ENCODE data around the gene KCNK2. TPM values are rescaled to one million over a fixed set of nuclear protein-coding genes. Genes with fewer than 3 reads are reported as not detected.

Gene KCNK2
- total and polyA plus RNA-seq, 10 of the 15 experiments (the other 5 are each of a cell fraction or from before 2014, with no cell fraction given): 0.04 to 0.13 (median 0.08) TPM; not detected in 4

DNA sequence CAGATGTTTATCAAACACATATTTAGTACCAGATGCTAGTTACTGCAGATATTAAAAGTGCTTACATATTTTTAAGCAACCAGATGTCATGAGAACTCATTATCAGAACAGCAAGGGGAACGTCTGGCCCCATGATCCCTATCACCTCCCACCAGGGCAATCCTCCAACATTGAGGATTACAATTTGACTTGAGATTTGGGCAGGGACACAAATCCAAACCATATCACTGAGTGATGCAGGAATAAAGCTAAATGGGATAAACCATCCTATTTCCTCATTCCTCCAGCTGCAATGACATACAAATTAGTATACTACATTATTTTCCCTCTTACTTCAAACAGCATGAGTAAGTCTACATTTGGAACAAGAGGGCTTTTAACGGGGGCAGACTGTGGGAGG lies 3.1 kb upstream of the KCNK2 start:
- TF ChIP-seq NRF1 (conservative IDR thresholded peaks at IDR 0.05; ENCODE audit: low read depth, low read length) (no peak), MTA3 (IDR thresholded peaks at IDR 0.05; ENCODE audit: borderline replicate concordance, low read length) (no peak), SREBF2 (IDR thresholded peaks at IDR 0.05; ENCODE audit: low read length) (no peak), ZNF384 (IDR thresholded peaks at IDR 0.05; ENCODE audit: borderline replicate concordance, low read depth, low read length) (no peak)
- no peak for DNase-seq (ENCODE audit: low read depth, low spot score)
- no peaks in the 10 kb centered on the region for H3K9me3 ChIP-seq (replicated peaks; ENCODE audit: control insufficient read depth, insufficient read depth, low read length)
- no peak for ATAC-seq
- CTCF ChIA-PET: no interaction called here
- no peaks in the 10 kb centered on the region for H4K20me1 ChIP-seq (ENCODE audit: control insufficient read depth, insufficient read depth)
- no peaks in the 10 kb centered on the region for H3K4me1 ChIP-seq (ENCODE audit: control insufficient read depth, insufficient read depth, low read length)
- FAIRE-seq: no peak
- POLR2A ChIA-PET: no interaction called here
- H3K36me3 ChIP-seq (ENCODE audit: control insufficient read depth in 2 of 2, insufficient read depth in 2 of 2, low read length in 1 of 2): no peaks in the 10 kb centered on the region
- intact Hi-C loops (cut with micrococcal nuclease; ENCODE audit: unreplicated experiment): loop anchor here (5.0 kb wide), 1 partner anchor 272 kb away; no protein-coding TSS in a partner anchor
- in situ Hi-C loops (cut with MboI): no loop called here
- H3K27me3 ChIP-seq (replicated peaks in 1 of 2; ENCODE audit: control insufficient read depth in 2 of 2, insufficient read depth in 2 of 2, low read length in 1 of 2): peaks cover 6 to 7% of the 10 kb centered on the region in 2 experiments; a peak in 3 of 4 replicates
- H3K4me3 ChIP-seq: no peak overlapping the region
- WGBS (ENCODE audit: insufficient coverage, insufficient replicate concordance, low lambda C conversion rate, missing lambda C conversion rate): 10% methylated on average over 2 of the region's 2 CpGs
- H3K9ac ChIP-seq (ENCODE audit: control insufficient read depth, insufficient read depth, low read length): no peak overlapping the region
- H3K27ac ChIP-seq (ENCODE audit: control insufficient read depth, insufficient read depth): no peak overlapping the region
- no peak overlapping the region for H3K4me2 ChIP-seq (ENCODE audit: control insufficient read depth, insufficient read depth)
- no TSS peak for BruUV-seq (replicated peaks)
- SMC1A ChIA-PET (ENCODE audit: uncharacterized antibody, unreplicated experiment): no interaction called here
- no peak overlapping the region for H2AFZ ChIP-seq (ENCODE audit: control insufficient read depth, low read depth, low read length)
- no peaks in the 10 kb centered on the region for H3K79me2 ChIP-seq (ENCODE audit: control insufficient read depth, insufficient read depth, low read length)
- RAD21 ChIA-PET (ENCODE audit: unreplicated experiment): no interaction called here

DNA sequence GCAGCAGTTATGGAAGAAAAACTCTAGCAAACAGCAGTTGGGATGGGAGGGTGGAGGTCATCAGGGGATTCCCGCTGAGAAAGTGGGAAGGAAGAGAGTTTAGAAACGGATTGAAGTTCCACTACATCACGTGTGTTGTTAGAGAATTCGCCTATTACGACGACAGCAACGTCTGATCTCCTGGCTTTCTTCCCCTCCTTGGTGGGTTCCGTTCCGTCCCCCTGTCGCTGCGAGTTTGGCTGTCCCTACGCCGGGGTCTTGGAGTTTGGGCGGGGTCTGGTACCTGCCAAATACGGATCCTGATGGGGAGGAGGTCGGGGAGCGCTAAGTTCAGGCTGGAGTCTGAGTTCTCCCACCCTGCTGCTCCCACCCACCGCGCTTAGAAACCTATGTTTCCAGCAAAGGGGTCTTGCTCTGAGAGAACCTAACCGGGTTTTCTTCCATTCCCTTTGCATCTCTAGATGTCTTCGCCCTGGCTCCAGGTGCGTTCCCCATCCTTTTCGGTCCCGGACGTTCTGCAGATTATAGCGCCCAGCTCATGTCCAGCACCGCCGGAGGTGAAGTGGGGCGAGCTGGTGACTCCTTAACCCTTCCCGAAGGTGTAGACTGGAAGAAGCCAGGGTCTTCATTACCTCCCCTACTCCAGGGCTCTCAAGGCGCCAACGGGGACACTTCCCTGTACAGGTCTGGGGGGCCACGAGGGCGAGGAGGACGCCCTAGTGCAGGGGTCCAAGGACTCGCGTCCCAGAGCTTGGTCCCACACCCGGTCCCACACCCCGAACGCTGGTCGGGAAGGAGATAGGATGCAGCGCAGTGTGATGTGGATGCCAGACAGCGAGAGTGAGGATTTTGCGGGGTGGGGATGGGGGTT lies 641 bp upstream of the KCNK2 start:
- FAIRE-seq (no peak), ATAC-seq (no peak), DNase-seq (ENCODE audit: low read depth, low spot score) (no peak)
- Histone ChIP-seq H3K27me3 (replicated peaks in 1 of 2; ENCODE audit: control insufficient read depth in 2 of 2, insufficient read depth in 2 of 2, low read length in 1 of 2) (peaks cover 6 to 7% of the 10 kb centered on the region in 2 experiments; a peak in 3 of 4 replicates), H3K4me2 (ENCODE audit: control insufficient read depth, insufficient read depth) (no peak overlapping the region), H3K79me2 (ENCODE audit: control insufficient read depth, insufficient read depth, low read length) (no peaks in the 10 kb centered on the region), H3K9me3 (replicated peaks; ENCODE audit: control insufficient read depth, insufficient read depth, low read length) (no peaks in the 10 kb centered on the region), H3K27ac (ENCODE audit: control insufficient read depth, insufficient read depth) (no peak overlapping the region), H3K36me3 (ENCODE audit: control insufficient read depth in 2 of 2, insufficient read depth in 2 of 2, low read length in 1 of 2) (no peaks in the 10 kb centered on the region), H2AFZ (ENCODE audit: control insufficient read depth, low read depth, low read length) (no peak overlapping the region), H3K4me1 (ENCODE audit: control insufficient read depth, insufficient read depth, low read length) (no peaks in the 10 kb centered on the region), H4K20me1 (ENCODE audit: control insufficient read depth, insufficient read depth) (no peaks in the 10 kb centered on the region), H3K4me3 (no peak overlapping the region), H3K9ac (ENCODE audit: control insufficient read depth, insufficient read depth, low read length) (no peak overlapping the region)
- CTCF ChIA-PET: no interaction called here
- intact Hi-C loops (cut with micrococcal nuclease; ENCODE audit: unreplicated experiment) (no loop called here), in situ Hi-C loops (cut with MboI) (no loop called here)
- SMC1A ChIA-PET (ENCODE audit: uncharacterized antibody, unreplicated experiment): no interaction called here
- RAD21 ChIA-PET (ENCODE audit: unreplicated experiment): no interaction called here
- BruUV-seq (replicated peaks): no TSS peak
- POLR2A ChIA-PET: no interaction called here
- WGBS (ENCODE audit: insufficient coverage, insufficient replicate concordance, low lambda C conversion rate, missing lambda C conversion rate): 15% methylated on average over 41 of the region's 44 CpGs
- TF ChIP-seq SKIL (IDR thresholded peaks at IDR 0.05; ENCODE audit: low read depth, poor library complexity, severe bottlenecking) (no peak), SIN3A (IDR thresholded peaks at IDR 0.05; ENCODE audit: low read depth, low read length) (no peak), POU2F2 (IDR thresholded peaks at IDR 0.05; ENCODE audit: borderline replicate concordance, low read depth, low read length) (no peak), MEF2A (IDR thresholded peaks at IDR 0.05; ENCODE audit: insufficient read depth, low read depth, low read length) (no peak), MYB (IDR thresholded peaks at IDR 0.05; ENCODE audit: borderline replicate concordance, low read depth, low read length) (no peak), CBX5 (IDR thresholded peaks at IDR 0.05; ENCODE audit: low read depth) (no peak), ATF7 (IDR thresholded peaks at IDR 0.05; ENCODE audit: low read depth) (no peak)
- TF ChIP-seq, protein P1, sequence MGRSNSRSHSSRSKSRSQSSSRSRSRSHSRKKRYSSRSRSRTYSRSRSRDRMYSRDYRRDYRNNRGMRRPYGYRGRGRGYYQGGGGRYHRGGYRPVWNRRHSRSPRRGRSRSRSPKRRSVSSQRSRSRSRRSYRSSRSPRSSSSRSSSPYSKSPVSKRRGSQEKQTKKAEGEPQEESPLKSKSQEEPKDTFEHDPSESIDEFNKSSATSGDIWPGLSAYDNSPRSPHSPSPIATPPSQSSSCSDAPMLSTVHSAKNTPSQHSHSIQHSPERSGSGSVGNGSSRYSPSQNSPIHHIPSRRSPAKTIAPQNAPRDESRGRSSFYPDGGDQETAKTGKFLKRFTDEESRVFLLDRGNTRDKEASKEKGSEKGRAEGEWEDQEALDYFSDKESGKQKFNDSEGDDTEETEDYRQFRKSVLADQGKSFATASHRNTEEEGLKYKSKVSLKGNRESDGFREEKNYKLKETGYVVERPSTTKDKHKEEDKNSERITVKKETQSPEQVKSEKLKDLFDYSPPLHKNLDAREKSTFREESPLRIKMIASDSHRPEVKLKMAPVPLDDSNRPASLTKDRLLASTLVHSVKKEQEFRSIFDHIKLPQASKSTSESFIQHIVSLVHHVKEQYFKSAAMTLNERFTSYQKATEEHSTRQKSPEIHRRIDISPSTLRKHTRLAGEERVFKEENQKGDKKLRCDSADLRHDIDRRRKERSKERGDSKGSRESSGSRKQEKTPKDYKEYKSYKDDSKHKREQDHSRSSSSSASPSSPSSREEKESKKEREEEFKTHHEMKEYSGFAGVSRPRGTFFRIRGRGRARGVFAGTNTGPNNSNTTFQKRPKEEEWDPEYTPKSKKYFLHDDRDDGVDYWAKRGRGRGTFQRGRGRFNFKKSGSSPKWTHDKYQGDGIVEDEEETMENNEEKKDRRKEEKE (IDR thresholded peaks at IDR 0.05): no peak

Measured in GM12878 (cell line).